22Rv1 (cell line): Measurements from ENCODE around the gene LCLAT1.

Source experiments
- CTCF ChIP-seq: fragments of 450-650 bp; IDR thresholded peaks from 2 replicates; pipeline ENCODE4 v1.5.1; 2017; ENCODE audit warnings: mild to moderate bottlenecking
- ZFX ChIP-seq: fragments of 450-650 bp; IDR thresholded peaks from 2 replicates; pipeline ENCODE4 v1.6.1; 2017; ENCODE audit warnings: antibody characterized with exemption, borderline replicate concordance

- TF ChIP-seq CTCF = no peak
- TF ChIP-seq ZFX = no peak
Measured at GRCh38 chr2:30448866-30449265, 1.8 kb downstream of the LCLAT1 start.
